HG02610 (cell line): ENCODE data around the gene CAND2.

Source experiments
- ATAC-seq: cut with Tn5 transposase; IDR thresholded peaks from one replicate; pipeline ENCODE4 v1.9.1; 2021; ENCODE audit warnings: mild to moderate bottlenecking, moderate library complexity; ENCODE audit not compliant: unreplicated experiment

The CAND2 gene

GRCh38 chr3:12799525-12800440, 3.3 kb downstream of the CAND2 start:
- ATAC-seq, result no peak

GRCh38 chr3:12803371-12803770, 6.9 kb downstream of the CAND2 start:
- ATAC-seq, result no peak

GRCh38 chr3:12807066-12807465, 10.6 kb downstream of the CAND2 start:
- no peak for ATAC-seq

GRCh38 chr3:12807601-12808359, 11.3 kb downstream of the CAND2 start:
- ATAC-seq, result no peak

GRCh38 chr3:12808587-12808986, 12.1 kb downstream of the CAND2 start:
- ATAC-seq, result no peak

- no peak for ATAC-seq
These were observed 12.5 kb downstream of the CAND2 start for GRCh38 chr3:12809001-12809400.

GRCh38 chr3:12809435-12809834, 13.0 kb downstream of the CAND2 start:
- ATAC-seq, result no peak

GRCh38 chr3:12810013-12810780, 13.7 kb downstream of the CAND2 start:
- ATAC-seq, result peak; percentile 98

GRCh38 chr3:12810961-12811360, 14.5 kb downstream of the CAND2 start:
- ATAC-seq, result no peak

GRCh38 chr3:12812812-12813211, 16.3 kb downstream of the CAND2 start:
- ATAC-seq, result no peak

- no peak for ATAC-seq
These were observed 17.5 kb downstream of the CAND2 start for GRCh38 chr3:12813967-12814366.

- no peak for ATAC-seq
These were observed 18.6 kb downstream of the CAND2 start for GRCh38 chr3:12815078-12815477.

- ATAC-seq, result no peak
These were observed 19.2 kb downstream of the CAND2 start for GRCh38 chr3:12815719-12816118.

GRCh38 chr3:12816521-12817342, 20.3 kb downstream of the CAND2 start:
- ATAC-seq, result no peak

- ATAC-seq, result no peak
These were observed 20.8 kb downstream of the CAND2 start for GRCh38 chr3:12817343-12817710.

GRCh38 chr3:12818273-12818672, 21.8 kb downstream of the CAND2 start:
- ATAC-seq, result no peak

GRCh38 chr3:12818773-12819172, 22.3 kb downstream of the CAND2 start:
- ATAC-seq, result no peak

GRCh38 chr3:12822725-12823373, 26.4 kb downstream of the CAND2 start:
- ATAC-seq, result no peak

GRCh38 chr3:12824299-12824698, 27.8 kb downstream of the CAND2 start:
- ATAC-seq, result no peak

- ATAC-seq, result no peak
These were observed 28.7 kb downstream of the CAND2 start for GRCh38 chr3:12825156-12825555.
